NCI-H345 treated with DMSO at 0.1 percent for 48 hours (cell line): ENCODE data around the gene TNC.
A peak's percentile ranks its signal among the peaks of the same experiment; 100 is the strongest.
"Not testable (repeated sequence)": the region's sequence is repeated elsewhere in the genome, so short reads cannot be mapped to it uniquely, and the experiment has no call there.

ENCODE experiments used
- DNase-seq: peaks from one replicate; lab custom pipeline; 2025; ENCODE audit not compliant: unreplicated experiment; lab: John Stamatoyannopoulos, UW

TNC gene

GRCh38 chr9:115135821-115136778 is 18.1 kb upstream of the TNC start:
- no peak for DNase-seq

- no peak for DNase-seq
These were observed 17.0 kb upstream of the TNC start for GRCh38 chr9:115134941-115135340.

GRCh38 chr9:115133649-115134048 is 15.7 kb upstream of the TNC start:
- DNase-seq, result no peak

- no peak for DNase-seq
These were observed 14.7 kb upstream of the TNC start for GRCh38 chr9:115132648-115133047.

GRCh38 chr9:115130176-115130575 is 12.2 kb upstream of the TNC start:
- DNase-seq, result no peak

- not testable (repeated sequence) for DNase-seq
These were observed 10.8 kb upstream of the TNC start for GRCh38 chr9:115128726-115129125.

- DNase-seq, result no peak
These were observed 9.3 kb upstream of the TNC start for GRCh38 chr9:115127191-115127817.

- no peak for DNase-seq
These were observed 8.4 kb upstream of the TNC start for GRCh38 chr9:115126404-115126803.

GRCh38 chr9:115122937-115123336 is 5.0 kb upstream of the TNC start:
- DNase-seq, result no peak

GRCh38 chr9:115121181-115121580 is 3.2 kb upstream of the TNC start:
- no peak for DNase-seq

GRCh38 chr9:115118879-115119218 is 892 bp upstream of the TNC start:
- DNase-seq, result peak; percentile 50

GRCh38 chr9:115116421-115117284 is 1.3 kb downstream of the TNC start:
- DNase-seq, result no peak

GRCh38 chr9:115115924-115116323 is 2.0 kb downstream of the TNC start:
- DNase-seq, result no peak

- DNase-seq, result no peak
These were observed 2.7 kb downstream of the TNC start for GRCh38 chr9:115115117-115115880.

GRCh38 chr9:115114546-115114945 is 3.4 kb downstream of the TNC start:
- no peak for DNase-seq

GRCh38 chr9:115114084-115114483 is 3.9 kb downstream of the TNC start:
- DNase-seq, result no peak

GRCh38 chr9:115111874-115112273 is 6.1 kb downstream of the TNC start:
- no peak for DNase-seq

- DNase-seq, result no peak
These were observed 8.5 kb downstream of the TNC start for GRCh38 chr9:115109486-115109885.

- DNase-seq, result no peak
These were observed 10.3 kb downstream of the TNC start for GRCh38 chr9:115107701-115108100.

GRCh38 chr9:115106642-115107041 is 11.3 kb downstream of the TNC start:
- no peak for DNase-seq

- DNase-seq, result no peak
These were observed 12.0 kb downstream of the TNC start for GRCh38 chr9:115106001-115106400.
